DOHH2 (cell line): Measurements from ENCODE around the gene FXYD7.

ENCODE experiments used
- EZH2phosphoT487 ChIP-seq: fragments of 200-600 bp; sonication (generic); IDR thresholded peaks from 2 replicates; pipeline ENCODE4 v1.6.1; 2017; ENCODE audit warnings: borderline replicate concordance, mild to moderate bottlenecking, antibody characterized with exemption, low read length, moderate library complexity, mixed read lengths
- TF ChIP-seq, protein P1 (sequence below): fragments of 200-600 bp; sonication (generic); IDR thresholded peaks from one replicate; pipeline ENCODE4 v1.5.1; 2014; ENCODE audit warnings: antibody characterized with exemption, mild to moderate bottlenecking, low read depth, low read length; ENCODE audit not compliant: poor library complexity, severe bottlenecking

GRCh38 chr19:35136977-35137702 is 5.9 kb upstream of the FXYD7 start:
- no peak for TF ChIP-seq EZH2phosphoT487
- TF ChIP-seq, protein P1, sequence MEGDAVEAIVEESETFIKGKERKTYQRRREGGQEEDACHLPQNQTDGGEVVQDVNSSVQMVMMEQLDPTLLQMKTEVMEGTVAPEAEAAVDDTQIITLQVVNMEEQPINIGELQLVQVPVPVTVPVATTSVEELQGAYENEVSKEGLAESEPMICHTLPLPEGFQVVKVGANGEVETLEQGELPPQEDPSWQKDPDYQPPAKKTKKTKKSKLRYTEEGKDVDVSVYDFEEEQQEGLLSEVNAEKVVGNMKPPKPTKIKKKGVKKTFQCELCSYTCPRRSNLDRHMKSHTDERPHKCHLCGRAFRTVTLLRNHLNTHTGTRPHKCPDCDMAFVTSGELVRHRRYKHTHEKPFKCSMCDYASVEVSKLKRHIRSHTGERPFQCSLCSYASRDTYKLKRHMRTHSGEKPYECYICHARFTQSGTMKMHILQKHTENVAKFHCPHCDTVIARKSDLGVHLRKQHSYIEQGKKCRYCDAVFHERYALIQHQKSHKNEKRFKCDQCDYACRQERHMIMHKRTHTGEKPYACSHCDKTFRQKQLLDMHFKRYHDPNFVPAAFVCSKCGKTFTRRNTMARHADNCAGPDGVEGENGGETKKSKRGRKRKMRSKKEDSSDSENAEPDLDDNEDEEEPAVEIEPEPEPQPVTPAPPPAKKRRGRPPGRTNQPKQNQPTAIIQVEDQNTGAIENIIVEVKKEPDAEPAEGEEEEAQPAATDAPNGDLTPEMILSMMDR: no peak
